Thyroid gland (tissue), 4 donors: ENCODE results near the gene CDYL2. TPM values are rescaled to one million over a fixed set of nuclear protein-coding genes. Genes with fewer than 3 reads are reported as not detected.

ENCODE experiments used
- DNase-seq, 2 donors: peaks; one replicate each; pipeline ENCODE4 v3.0.0-alpha.2; 2019
- H3K27ac ChIP-seq, 3 donors: fragments of 200-600 bp; sonication (generic); 1 replicate in 2 of 3; 2 replicates in 1 of 3; pipeline ENCODE4 v1.5.1; 2016 to 2019; ENCODE audit warnings: mild to moderate bottlenecking in 1 of 3, moderate library complexity in 1 of 3
- H3K27me3 ChIP-seq: fragments of 200-600 bp; sonication (generic); one replicate; pipeline ENCODE4 v1.5.1; 2019
- H3K36me3 ChIP-seq, 2 donors: fragments of 200-600 bp; sonication (generic); one replicate each; pipeline ENCODE4 v1.5.1; 2016 to 2019
- H3K4me1 ChIP-seq, 2 donors: fragments of 200-600 bp; sonication (generic); one replicate each; pipeline ENCODE4 v1.5.1; 2017 to 2019
- H3K4me3 ChIP-seq, 3 donors: fragments of 200-600 bp; sonication (generic); replicated peaks in 1 of 3; 1 replicate in 2 of 3; 2 replicates in 1 of 3; pipeline ENCODE4 v1.5.1; 2016; ENCODE audit warnings: mild to moderate bottlenecking in 1 of 3
- H3K9me3 ChIP-seq: fragments of 200-600 bp; sonication (generic); one replicate; pipeline ENCODE4 v1.5.1; 2017
- CTCF ChIP-seq, 6 experiments: fragments of 200-600 bp in 3 of 6; fragments of 450-650 bp in 3 of 6; sonication (generic) in 3 of 6; IDR thresholded peaks; one replicate each; pipeline ENCODE4 v1.5.1; 2016 to 2019; ENCODE audit warnings: antibody characterized with exemption in 6 of 6, mild to moderate bottlenecking in 2 of 6, inconsistent platforms in 1 of 6, moderate library complexity in 1 of 6
- POLR2A ChIP-seq, 2 donors: fragments of 450-650 bp; IDR thresholded peaks; one replicate each; pipeline ENCODE4 v1.6.1; 2017; ENCODE audit warnings: antibody characterized with exemption in 2 of 2, mild to moderate bottlenecking in 2 of 2, moderate library complexity in 1 of 2
- WGBS, 2 donors: methylation state at CpG; one replicate each; pipeline ENCODE4 v1.1.5; 2017; 5-methylcytosine and 5-hydroxymethylcytosine counted together
- intact Hi-C: fragments of 100-400 bp; cut with DNase I; formaldehyde crosslinking; loops from one replicate; pipeline ENCODE4 v1.15.1; 2023
- total RNA-seq, 4 donors: library from RNA; depleted of rRNA; stranded (reverse); fragments of >200 nt; gene quantifications; one replicate each; pipeline ENCODE4 v1.2.3, GENCODE V29; 2016

Gene CDYL2
- total RNA-seq, 4 donors from 2014 or later, result 3.6 to 14.2 (median 5.3) TPM

- TF ChIP-seq CTCF (IDR thresholded peaks at IDR 0.05) (no peak), POLR2A (IDR thresholded peaks at IDR 0.05) (no peak)
- Histone ChIP-seq H3K9me3 (no peaks in the 10 kb centered on the region), H3K36me3 (no peaks in the 10 kb centered on the region), H3K27ac (no peak overlapping the region), H3K27me3 (no peaks in the 10 kb centered on the region), H3K4me3 (no peak overlapping the region), H3K4me1 (no peaks in the 10 kb centered on the region)
- DNase-seq, result no peak
- WGBS, 2 donors, result 90 to 92% methylated on average over 3 of the region's 3 CpGs
- intact Hi-C loops, result no loop called here
These were observed 113.2 kb downstream of the CDYL2 start for GRCh38 chr16:80691111-80691741.

- Histone ChIP-seq H3K9me3 (no peaks in the 10 kb centered on the region), H3K4me1 (no peaks in the 10 kb centered on the region), H3K27ac (no peak overlapping the region), H3K4me3 (no peak overlapping the region), H3K27me3 (no peaks in the 10 kb centered on the region), H3K36me3 (no peaks in the 10 kb centered on the region)
- WGBS, 2 donors, result 75 to 82% methylated on average over 10 of the region's 10 CpGs
- intact Hi-C loops, result no loop called here
- no peak for TF ChIP-seq POLR2A (IDR thresholded peaks at IDR 0.05)
- TF ChIP-seq CTCF (IDR thresholded peaks at IDR 0.05), result no peak
- DNase-seq, result no peak
These were observed 114.9 kb downstream of the CDYL2 start for GRCh38 chr16:80689487-80689886.

DNA sequence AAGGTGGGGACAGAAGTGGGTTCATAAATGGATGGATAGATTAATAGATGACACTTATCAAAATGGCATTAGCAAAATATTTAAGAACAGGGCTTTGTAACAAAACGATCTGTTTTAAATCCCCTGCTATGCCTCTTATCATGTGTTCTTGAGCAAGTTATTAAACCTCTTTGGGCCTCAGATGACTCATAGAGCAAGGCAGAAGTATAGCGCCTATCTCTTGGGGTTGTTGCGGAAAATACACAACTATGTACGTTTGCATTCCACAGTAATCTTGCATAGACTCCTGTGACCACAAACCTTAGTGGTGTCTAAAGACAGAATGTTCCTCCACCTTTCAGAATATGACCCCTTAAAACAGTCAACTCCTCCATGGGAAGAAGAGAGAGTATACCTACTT, 116.8 kb downstream of the CDYL2 start:
- Histone ChIP-seq H3K9me3 (no peaks in the 10 kb centered on the region), H3K4me1 (no peaks in the 10 kb centered on the region), H3K27me3 (no peaks in the 10 kb centered on the region), H3K4me3 (no peak overlapping the region), H3K36me3 (no peaks in the 10 kb centered on the region), H3K27ac (no peak overlapping the region)
- intact Hi-C loops, result no loop called here
- no peak for TF ChIP-seq CTCF (IDR thresholded peaks at IDR 0.05)
- TF ChIP-seq POLR2A (IDR thresholded peaks at IDR 0.05), result no peak
- no peak for DNase-seq
- 84 to 86% methylated on average over 4 of the region's 4 CpGs for WGBS, 2 donors

DNA sequence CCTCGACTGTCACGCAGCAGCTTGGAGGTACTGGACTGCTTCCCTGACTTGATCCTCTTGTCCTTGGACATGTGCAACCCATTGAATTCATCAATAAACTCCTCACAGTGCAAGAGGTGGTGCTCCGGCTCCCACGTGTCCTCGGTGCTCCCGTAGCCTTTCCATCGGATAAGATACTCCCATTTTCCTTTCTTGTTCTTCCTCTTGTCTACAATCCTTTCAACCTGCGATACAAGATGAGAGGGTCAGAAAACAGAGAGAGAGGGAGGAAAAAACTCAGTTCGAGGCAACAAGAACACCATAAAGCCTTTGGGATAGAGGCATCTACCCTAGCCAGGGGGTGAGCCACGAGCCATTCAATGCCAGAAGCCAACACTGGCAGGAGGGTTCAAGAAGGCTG, 119.5 kb downstream of the CDYL2 start:
- TF ChIP-seq POLR2A (IDR thresholded peaks at IDR 0.05) (no peak), CTCF (IDR thresholded peaks at IDR 0.05) (no peak)
- intact Hi-C loops, result no loop called here
- Histone ChIP-seq H3K9me3 (no peaks in the 10 kb centered on the region), H3K4me3 (no peak overlapping the region), H3K36me3 (no peaks in the 10 kb centered on the region), H3K27me3 (no peaks in the 10 kb centered on the region), H3K4me1 (no peaks in the 10 kb centered on the region), H3K27ac (no peak overlapping the region)
- 87 to 93% methylated on average over 10 of the region's 10 CpGs for WGBS, 2 donors
- DNase-seq, result no peak

GRCh38 chr16:80684136-80684765, 120.1 kb downstream of the CDYL2 start:
- Histone ChIP-seq H3K27ac (no peak overlapping the region), H3K4me1 (no peaks in the 10 kb centered on the region), H3K9me3 (no peaks in the 10 kb centered on the region), H3K4me3 (no peak overlapping the region), H3K27me3 (no peaks in the 10 kb centered on the region), H3K36me3 (no peaks in the 10 kb centered on the region)
- 94 to 95% methylated on average over 15 of the region's 15 CpGs for WGBS, 2 donors
- TF ChIP-seq CTCF (IDR thresholded peaks at IDR 0.05), result no peak
- no peak for TF ChIP-seq POLR2A (IDR thresholded peaks at IDR 0.05)
- intact Hi-C loops, result no loop called here
- DNase-seq, result no peak
